GM18870 (cell line): Measurements from ENCODE around the gene PITX1.
"Not testable (repeated sequence)": the region's sequence is repeated elsewhere in the genome, so short reads cannot be mapped to it uniquely, and the experiment has no call there.

ENCODE experiments used
- ATAC-seq: cut with Tn5 transposase; IDR thresholded peaks from one replicate; pipeline ENCODE4 v1.9.1; 2021; ENCODE audit warnings: moderate library complexity; ENCODE audit not compliant: unreplicated experiment

The PITX1 gene

GRCh38 chr5:135011355-135012032 is 22.5 kb downstream of the PITX1 start:
- no peak for ATAC-seq

GRCh38 chr5:135010502-135011354 is 23.3 kb downstream of the PITX1 start:
- no peak for ATAC-seq

DNA sequence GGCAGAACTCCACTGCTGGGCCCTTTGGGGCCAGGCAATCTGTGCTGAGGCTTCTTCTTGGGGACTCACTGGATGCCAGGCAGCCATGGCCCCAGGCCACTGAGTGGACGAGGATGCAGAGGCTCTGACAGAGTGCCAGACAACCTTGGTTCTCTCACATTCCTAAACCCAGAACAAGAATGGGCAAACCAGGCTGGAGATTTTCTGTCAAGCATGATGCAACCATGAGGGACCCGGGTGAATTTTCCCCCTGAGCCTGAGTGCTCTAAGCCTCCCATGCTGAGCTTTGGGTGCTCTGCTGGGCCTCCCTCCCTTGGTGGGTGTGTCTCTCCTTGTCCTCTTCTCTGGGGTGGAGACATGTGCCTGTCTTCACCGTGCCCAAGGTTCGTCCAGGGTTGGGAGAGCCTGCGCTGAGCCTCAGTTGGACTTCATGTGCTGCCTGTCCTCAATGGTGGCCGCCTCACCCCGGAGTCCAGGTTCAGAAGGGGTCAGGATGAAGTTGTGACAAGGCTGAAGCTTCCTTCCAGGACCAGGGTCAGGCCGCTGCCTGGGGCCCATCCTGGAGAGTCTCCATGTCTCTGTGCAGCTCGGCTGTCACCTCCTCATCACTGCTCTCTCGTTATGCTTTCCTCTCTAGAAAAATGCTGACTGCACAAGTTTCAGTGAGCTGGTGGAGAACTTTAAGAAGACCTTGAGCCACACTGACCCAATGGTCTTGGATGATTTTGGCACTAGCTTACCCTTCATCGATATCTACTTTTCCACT is 24.1 kb downstream of the PITX1 start:
- no peak for ATAC-seq

GRCh38 chr5:135008981-135009735 is 24.9 kb downstream of the PITX1 start:
- no peak for ATAC-seq

DNA sequence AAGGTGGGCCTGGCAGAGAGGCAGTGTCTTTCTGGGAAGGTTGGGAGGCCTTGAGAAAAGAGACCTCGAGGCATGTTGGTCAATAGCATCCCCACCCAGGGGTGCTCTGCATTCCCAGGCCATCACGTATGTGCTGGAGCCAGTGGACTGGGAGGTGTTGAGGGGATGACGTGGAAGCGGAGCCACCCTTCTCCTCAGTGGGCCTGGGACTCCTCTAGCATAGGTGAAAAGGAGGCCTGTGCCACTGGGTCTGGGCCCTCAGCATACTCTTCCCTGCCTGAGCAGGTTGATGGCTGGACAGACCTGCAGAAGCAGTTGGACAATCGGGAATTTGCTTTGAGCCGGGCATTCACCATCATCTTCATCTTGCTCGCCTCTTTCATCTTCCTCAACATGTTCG is 25.5 kb downstream of the PITX1 start:
- ATAC-seq: no peak

DNA sequence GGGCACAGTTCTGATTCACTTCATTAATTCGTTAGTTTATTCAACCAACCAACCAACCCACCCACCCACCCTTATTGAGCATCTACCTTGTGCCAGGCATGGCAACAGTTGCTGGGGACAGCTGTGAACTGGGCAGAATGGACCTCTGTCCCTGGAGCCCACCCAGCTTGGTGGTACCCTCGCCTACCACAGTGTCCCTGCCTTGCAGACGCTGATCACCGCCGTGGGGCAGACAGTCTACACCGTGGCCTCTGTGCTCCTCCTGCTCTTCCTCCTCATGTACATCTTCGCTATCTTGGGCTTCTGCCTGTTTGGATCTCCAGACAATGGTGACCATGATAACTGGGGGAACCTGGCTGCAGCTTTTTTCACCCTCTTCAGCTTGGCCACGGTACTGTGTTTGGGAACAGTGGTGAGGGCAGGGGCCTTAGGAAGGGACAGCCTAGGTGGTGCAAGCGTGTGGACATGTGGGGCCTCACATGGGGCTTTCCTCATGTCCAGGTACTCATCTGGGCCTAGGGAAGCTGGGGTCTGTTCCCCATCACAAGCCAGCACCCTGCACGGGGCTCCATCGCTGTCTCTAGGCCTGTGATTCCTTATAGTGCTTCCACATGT is 26.2 kb downstream of the PITX1 start:
- no peak for ATAC-seq

DNA sequence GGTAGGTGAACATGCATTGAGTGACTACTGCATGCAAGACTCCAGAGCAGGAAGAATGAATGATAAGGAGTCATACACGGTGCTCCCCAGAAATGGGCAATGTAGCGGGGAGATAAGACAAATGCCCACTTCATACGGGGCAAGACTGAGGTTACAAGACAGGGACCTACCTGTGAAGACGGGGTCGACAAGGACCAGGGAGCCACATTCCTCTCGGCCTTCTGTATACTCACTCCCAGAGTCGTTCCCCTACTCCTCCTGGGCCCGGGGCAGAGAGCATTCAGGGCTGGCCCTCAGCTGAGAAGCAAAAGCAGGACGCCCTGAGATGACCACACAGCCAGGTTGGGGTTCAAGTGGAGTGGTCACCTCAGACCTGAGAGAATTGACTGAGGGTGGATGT is 26.7 kb downstream of the PITX1 start:
- ATAC-seq: no peak

DNA sequence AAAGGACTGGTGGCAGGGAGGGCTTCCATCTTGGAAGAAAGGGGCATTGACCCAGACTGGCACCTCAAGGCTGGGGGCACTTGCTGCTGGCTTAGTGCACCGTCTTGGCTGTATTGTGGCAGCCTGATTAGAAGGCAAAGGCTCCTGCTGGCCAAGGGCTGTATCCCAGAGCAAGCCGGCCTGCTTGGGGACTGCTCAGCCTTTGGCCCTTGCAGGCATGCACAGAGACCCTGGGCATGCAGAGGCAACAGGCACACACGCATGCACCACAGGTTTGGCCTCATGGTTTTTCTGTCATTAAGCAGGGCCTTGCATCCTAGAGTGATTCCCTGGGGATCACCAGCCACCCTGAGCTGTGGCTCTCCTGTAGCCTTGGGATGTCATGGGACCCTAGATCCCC is 29.0 kb downstream of the PITX1 start:
- no peak for ATAC-seq

GRCh38 chr5:135004376-135004775 is 29.7 kb downstream of the PITX1 start:
- no peak for ATAC-seq

DNA sequence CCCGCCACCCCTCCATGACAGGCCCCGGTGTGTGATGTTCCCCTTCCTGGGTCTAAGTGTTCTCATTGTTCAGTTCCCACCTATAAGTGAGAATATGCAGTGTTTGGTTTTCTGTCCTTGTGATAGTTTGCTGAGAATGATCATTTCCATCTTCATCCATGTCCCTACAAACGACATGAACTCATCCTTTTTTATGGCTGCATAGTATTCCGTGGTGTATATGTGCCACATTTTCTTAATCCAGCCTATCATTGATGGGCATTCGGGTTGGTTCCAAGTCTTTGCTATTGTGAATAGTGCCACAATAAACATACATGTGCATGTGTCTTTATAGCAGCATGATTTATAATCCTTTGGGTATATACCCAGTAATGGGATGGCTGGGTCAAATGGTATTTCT is 36.0 kb downstream of the PITX1 start:
- ATAC-seq: not testable (repeated sequence)

- ATAC-seq: no peak
These were observed 37.0 kb downstream of the PITX1 start for GRCh38 chr5:134997015-134997414.

DNA sequence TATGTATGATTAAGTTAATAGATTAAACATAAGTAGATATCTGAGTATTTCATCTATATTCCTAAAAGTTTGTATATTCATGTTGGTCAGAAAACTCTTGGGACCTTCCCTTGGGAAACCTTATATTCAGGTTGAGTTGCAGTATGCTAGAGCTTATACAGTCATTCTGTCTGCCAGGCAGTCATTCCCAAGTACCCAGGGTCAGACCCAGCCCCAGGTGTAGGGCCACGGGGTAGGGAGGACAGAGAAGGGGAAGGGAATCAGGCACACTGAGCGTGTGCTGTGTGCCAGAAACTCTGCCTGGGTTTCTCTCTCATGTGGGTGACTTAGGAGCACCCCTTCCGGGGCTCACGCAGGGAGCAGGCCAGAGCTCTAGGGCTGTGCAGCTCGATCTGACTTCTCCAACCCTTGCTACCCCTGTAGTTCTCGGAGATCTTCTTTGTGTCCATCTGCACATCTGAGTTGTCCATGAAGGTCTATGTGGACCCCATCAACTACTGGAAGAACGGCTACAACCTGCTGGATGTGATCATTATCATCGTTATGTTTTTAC is 38.1 kb downstream of the PITX1 start:
- no peak for ATAC-seq

DNA sequence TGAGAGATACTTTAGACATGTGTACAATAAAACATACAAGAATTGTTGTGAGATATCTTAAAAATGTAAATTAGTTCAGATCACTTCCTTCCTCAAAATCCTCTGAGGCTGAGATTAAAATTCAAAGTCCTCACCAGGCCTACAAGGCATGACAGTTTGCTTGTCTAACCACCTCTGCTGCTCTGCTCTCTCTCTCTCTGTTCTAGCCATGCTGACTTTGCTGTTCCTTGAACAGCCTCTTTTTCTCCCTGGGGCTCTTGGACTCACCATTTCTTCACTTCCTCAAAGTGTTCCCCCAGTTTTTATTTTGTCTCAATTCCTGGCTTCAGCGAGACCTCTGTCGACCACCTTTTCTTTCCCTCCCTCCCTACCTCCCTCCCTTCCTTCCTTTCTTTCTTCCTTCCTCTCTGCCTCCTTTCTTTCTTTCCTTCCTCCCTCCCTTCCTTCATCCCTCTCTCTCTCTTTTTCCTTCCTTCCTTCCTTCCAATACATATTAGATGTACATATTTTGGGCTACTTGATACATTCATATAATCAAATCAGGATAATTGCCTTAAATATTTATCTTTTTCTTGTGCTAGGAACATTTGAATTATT is 39.4 kb downstream of the PITX1 start:
- ATAC-seq: no peak

DNA sequence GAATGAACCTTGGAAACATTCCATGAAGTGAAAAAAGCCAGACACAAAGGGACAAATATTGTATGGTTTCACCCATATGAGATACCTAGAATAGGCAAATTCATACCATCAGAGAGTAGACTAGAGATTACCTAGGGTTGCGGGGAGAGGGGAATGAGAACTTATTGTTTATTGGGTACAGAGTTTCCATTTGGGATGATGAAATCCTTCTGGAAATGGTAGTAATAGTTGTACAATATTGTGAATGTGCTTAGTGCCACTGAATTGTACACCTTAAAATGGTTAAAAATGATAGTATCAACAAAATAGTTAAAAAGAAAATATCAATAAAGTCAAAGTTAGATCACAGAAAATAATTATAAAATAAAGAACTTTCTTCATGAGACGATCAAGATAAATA is 40.9 kb downstream of the PITX1 start:
- ATAC-seq: no peak

DNA sequence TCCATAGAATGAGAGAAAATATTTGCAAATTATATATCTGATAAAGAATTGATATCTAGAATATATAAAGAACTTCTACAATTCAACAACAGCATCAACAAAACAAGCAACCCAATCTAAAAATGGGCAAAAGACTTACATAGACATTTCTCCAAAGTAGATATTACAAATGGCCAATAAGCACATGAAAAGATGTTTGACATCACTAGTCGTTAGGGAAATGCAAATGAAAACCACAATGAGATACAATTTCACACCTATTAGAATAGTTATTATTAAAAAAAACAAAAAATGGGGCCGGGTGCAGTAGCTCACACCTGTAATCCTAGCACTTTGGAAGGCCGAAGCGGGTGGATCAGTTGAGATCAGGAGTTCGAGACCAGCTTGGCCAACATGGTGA is 41.9 kb downstream of the PITX1 start:
- ATAC-seq: no peak

- not testable (repeated sequence) for ATAC-seq
These were observed 43.8 kb downstream of the PITX1 start for GRCh38 chr5:134990183-134990582.

DNA sequence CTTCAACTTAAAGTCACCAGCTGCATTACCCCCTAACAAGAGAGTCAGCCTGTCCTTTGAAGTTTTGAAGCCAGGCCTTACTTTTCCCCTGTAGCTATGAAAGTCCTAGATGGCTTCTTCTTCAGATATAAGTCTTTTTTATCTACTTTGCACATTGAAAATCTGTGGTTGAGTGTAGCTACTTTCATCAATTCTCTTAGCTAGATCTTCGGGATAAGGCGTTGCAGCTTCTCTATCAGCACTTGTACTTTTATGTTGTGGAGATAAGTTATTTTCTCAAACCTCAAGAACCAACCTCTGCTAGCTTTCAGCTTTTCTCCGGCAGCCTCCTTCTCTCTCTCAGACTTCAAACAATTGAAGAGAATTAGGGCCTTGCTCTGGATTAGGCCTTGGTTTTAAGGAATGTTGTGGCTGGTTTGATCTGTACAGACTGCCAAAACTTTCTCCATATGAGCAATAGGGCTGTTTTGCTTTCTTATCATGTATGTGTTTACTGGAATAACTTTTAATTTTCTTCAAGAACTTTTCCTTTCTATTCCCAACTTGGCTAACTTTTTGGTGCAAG is 44.7 kb downstream of the PITX1 start:
- ATAC-seq: no peak

DNA sequence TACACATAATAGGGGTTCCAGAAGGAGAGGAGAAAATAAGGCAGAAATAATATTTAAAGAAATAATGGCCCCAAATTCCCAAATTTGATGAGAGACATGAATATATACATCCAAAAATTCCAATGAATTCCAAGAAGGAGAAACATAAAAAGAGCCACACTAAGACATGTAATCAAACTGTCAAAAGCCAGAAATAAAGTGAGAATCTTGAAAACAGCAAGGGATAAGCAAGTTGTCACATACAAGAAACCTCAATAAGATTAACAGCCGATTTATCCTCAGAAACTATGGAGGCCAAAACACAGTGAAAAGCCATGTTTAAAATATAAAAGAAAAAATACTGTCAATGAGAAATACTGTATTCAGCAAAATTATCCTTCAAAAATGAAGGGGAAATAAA is 51.8 kb downstream of the PITX1 start:
- ATAC-seq: no peak

DNA sequence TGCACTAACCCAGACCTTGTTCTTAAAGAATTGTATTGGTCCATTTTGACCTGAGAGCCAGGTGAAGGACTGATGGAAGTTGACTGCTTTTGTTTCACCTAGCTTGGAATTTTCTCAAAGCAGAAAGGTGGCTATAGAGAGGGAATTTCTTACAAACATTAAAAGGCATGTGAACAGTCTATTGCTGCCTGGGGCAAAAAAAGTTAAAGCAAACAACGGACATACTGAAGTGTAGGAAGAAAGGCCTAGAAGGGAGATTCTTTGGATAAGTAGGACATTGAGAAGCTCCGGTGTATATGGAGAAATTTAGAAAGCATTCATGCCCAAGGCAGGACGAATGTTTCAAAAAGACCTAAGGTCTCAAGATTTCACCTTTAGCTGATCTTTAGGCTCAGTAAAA is 54.6 kb downstream of the PITX1 start:
- ATAC-seq: no peak
